Ovary (tissue), 3 donors: ENCODE results near the gene SMAD2.

Experiments used
- CTCF ChIP-seq, 3 donors: fragments of 450-650 bp in 2 of 3; fragments of 200-600 bp in 1 of 3; IDR thresholded peaks; one replicate each; pipeline versions ENCODE4 v1.5.1 to v1.8.0; 2016 to 2022; ENCODE audit warnings: antibody characterized with exemption in 3 of 3, mild to moderate bottlenecking in 1 of 3
- POLR2A ChIP-seq: fragments of 450-650 bp; IDR thresholded peaks from one replicate; pipeline ENCODE4 v1.6.1; 2017; ENCODE audit warnings: antibody characterized with exemption, mild to moderate bottlenecking, moderate library complexity
- donor health status: DM: no; HTN: no; CAD: no.

DNA sequence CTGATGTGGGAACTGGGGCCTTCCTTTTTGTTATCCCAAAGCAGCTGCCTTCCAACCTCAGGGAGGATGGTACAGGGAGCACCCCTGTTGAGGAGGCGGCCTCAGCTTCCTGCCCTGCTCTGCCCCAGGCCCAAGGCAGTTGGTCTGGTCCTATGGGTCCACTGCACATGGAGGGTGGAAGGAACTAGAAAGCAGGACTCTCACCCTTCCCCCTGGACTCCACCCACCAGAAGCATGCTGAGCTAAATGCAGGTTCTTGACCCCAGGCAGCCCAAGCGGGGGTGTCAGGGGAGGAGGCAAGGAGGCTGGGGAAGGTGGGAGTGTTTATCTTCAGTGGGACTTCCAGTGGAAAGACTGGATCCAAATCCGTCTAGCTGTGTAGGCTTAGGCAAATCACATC, 158.5 kb downstream of the SMAD2 start:
- TF ChIP-seq POLR2A (no peak), CTCF (IDR thresholded peaks at IDR 0.05) (no peak)
